K562 (cell line): ENCODE data around the gene RMP24.

Source experiments
- AFF4 ChIP-seq: sonication (generic); formaldehyde crosslinking; IDR thresholded peaks from 2 replicates; pipeline ENCODE4 v1.8.0; 2023; ENCODE audit warnings: mild to moderate bottlenecking, missing genetic modification reagents
- CHD1 ChIP-seq: fragments of 200-600 bp; sonication (generic); IDR thresholded peaks from one replicate; pipeline ENCODE4 v1.6.1; 2012; ENCODE audit warnings: mild to moderate bottlenecking, moderate library complexity, low read length, inconsistent platforms
- IRF2 ChIP-seq: sonication (generic); formaldehyde crosslinking; IDR thresholded peaks from 2 replicates; pipeline ENCODE4 v1.8.1; 2022; ENCODE audit warnings: mild to moderate bottlenecking, missing genetic modification reagents
- KDM2B ChIP-seq: fragments of 250-450 bp; sonication (Bioruptor Pico); IDR thresholded peaks from 2 replicates; pipeline ENCODE4 v1.8.0; 2021; ENCODE audit warnings: mild to moderate bottlenecking, moderate library complexity
- KLF13 ChIP-seq: fragments of 450-650 bp; IDR thresholded peaks from 2 replicates; pipeline ENCODE4 v1.6.1; 2016; ENCODE audit warnings: missing genetic modification characterization, low read depth, mild to moderate bottlenecking, missing compliant biosample characterization, moderate library complexity, borderline replicate concordance
- KLF16 ChIP-seq: IDR thresholded peaks from 2 replicates; pipeline ENCODE4 v1.6.1; 2016; ENCODE audit warnings: antibody characterized with exemption
- NKRF ChIP-seq: fragments of 450-650 bp; IDR thresholded peaks from 2 replicates; pipeline ENCODE4 v1.6.1; 2016; ENCODE audit warnings: borderline replicate concordance
- POLR2B ChIP-seq: fragments of 450-650 bp; IDR thresholded peaks from 2 replicates; pipeline ENCODE4 v1.6.1; 2018; ENCODE audit warnings: low read depth; ENCODE audit not compliant: partially characterized antibody
- PTTG1 ChIP-seq: fragments of 450-650 bp; IDR thresholded peaks from 2 replicates; pipeline ENCODE4 v1.6.1; 2016; ENCODE audit warnings: low read depth, mild to moderate bottlenecking, missing genetic modification characterization, missing compliant biosample characterization
- RBBP5 ChIP-seq: fragments of 200-600 bp; sonication (generic); IDR thresholded peaks from 2 replicates; pipeline ENCODE4 v1.6.1; 2012; ENCODE audit warnings: borderline replicate concordance, mild to moderate bottlenecking, low read length, control low read depth, inconsistent platforms; ENCODE audit not compliant: insufficient read depth, poor library complexity, severe bottlenecking
- SNRNP70 ChIP-seq: fragments of 200-400 bp; formaldehyde crosslinking; optimal IDR thresholded peaks from 2 replicates; pipeline ENCODE3; 2017; ENCODE audit warnings: low read depth, low read length
- SOX6 ChIP-seq: fragments of 450-650 bp; IDR thresholded peaks from 2 replicates; pipeline ENCODE4 v1.6.1; 2014; ENCODE audit warnings: mild to moderate bottlenecking
- TRIM25 ChIP-seq: fragments of 450-650 bp; IDR thresholded peaks from 2 replicates; pipeline ENCODE4 v1.7.0; 2016; ENCODE audit warnings: borderline replicate concordance
- ZKSCAN1 ChIP-seq: fragments of 150-350 bp; IDR thresholded peaks from 2 replicates; pipeline ENCODE4 v1.6.1; 2016; ENCODE audit warnings: low read depth, low read length
- ZNF217 ChIP-seq: sonication (generic); formaldehyde crosslinking; IDR thresholded peaks from 2 replicates; pipeline ENCODE4 v1.8.0; 2022; ENCODE audit warnings: mild to moderate bottlenecking, missing genetic modification reagents
- ZNF224 ChIP-seq: sonication (generic); formaldehyde crosslinking; IDR thresholded peaks from 2 replicates; pipeline ENCODE4 v1.8.0; 2022; ENCODE audit warnings: mild to moderate bottlenecking, missing genetic modification reagents
- ZNF707 ChIP-seq: fragments of 250-450 bp; sonication (Bioruptor Pico); conservative IDR thresholded peaks from 2 replicates; pipeline ENCODE4 v1.8.0; 2022; ENCODE audit warnings: inconsistent platforms, mild to moderate bottlenecking, moderate library complexity
- ZSCAN29 ChIP-seq: fragments of 450-650 bp; IDR thresholded peaks from 2 replicates; pipeline ENCODE4 v1.6.1; 2017

The RMP24 gene

GRCh38 chr18:35972197-35973000 is at the start of gene RMP24 (continued):
- TF ChIP-seq TRIM25, result no peak
- TF ChIP-seq AFF4 (CRISPR knock-in tag), result 0 out of 2 replicates have a peak, but pooled peaks have one; percentile 31
- peak; percentile 55; the same call in 1 of the 2 replicates for TF ChIP-seq ZKSCAN1
- TF ChIP-seq KDM2B (CRISPR knock-in tag), result 0 out of 2 replicates have a peak, but pooled peaks have one; percentile 62
- 0 out of 2 replicates have a peak, but pooled peaks have one; percentile 28 for TF ChIP-seq IRF2
- TF ChIP-seq ZSCAN29, result peak; percentile 78
- no peak for TF ChIP-seq KLF13 (tag)
- no peak for TF ChIP-seq ZNF224 (CRISPR knock-in tag)
- no peak for TF ChIP-seq ZNF217 (CRISPR knock-in tag)
- TF ChIP-seq SNRNP70, result no peak
- no peak for TF ChIP-seq PTTG1 (tag)
- TF ChIP-seq ZNF707, result no peak
- peak; percentile 81 for TF ChIP-seq POLR2B
- TF ChIP-seq KLF16, result no peak
- TF ChIP-seq CHD1, result peak; percentile 64
- peak; percentile 69; the same call in 1 of the 2 replicates for TF ChIP-seq NKRF
- TF ChIP-seq SOX6, result 0 out of 2 replicates have a peak, but pooled peaks have one; percentile 31
- peak; percentile 96 for TF ChIP-seq RBBP5
